GM20431 (cell line): ENCODE results near the gene VAPB.

Source experiments
- in situ Hi-C: fragments of 300-500 bp; cut with MseI, MboI; formaldehyde crosslinking; loops from one replicate; pipeline ENCODE4 v1.15.0; 2020; ENCODE audit warnings: low sequenced_read_pairs; ENCODE audit not compliant: unreplicated experiment

Gene VAPB

GRCh38 chr20:58473453-58474425 is 84.7 kb downstream of the VAPB start:
- in situ Hi-C loops = no loop called here

GRCh38 chr20:58475466-58475865 is 86.4 kb downstream of the VAPB start:
- in situ Hi-C loops = no loop called here

- in situ Hi-C loops = no loop called here
Observed at GRCh38 chr20:58478141-58478805, 89.2 kb downstream of the VAPB start.

GRCh38 chr20:58479726-58480440 is 90.9 kb downstream of the VAPB start:
- in situ Hi-C loops = no loop called here

GRCh38 chr20:58480551-58481336 is 91.7 kb downstream of the VAPB start:
- in situ Hi-C loops = no loop called here

GRCh38 chr20:58481481-58482021 is 92.5 kb downstream of the VAPB start:
- in situ Hi-C loops = no loop called here

GRCh38 chr20:58482416-58482815 is 93.4 kb downstream of the VAPB start:
- in situ Hi-C loops = no loop called here

GRCh38 chr20:58483051-58483450 is 94.0 kb downstream of the VAPB start:
- in situ Hi-C loops = no loop called here

GRCh38 chr20:58483470-58483869 is 94.4 kb downstream of the VAPB start:
- in situ Hi-C loops = no loop called here

GRCh38 chr20:58485393-58485792 is 96.4 kb downstream of the VAPB start:
- in situ Hi-C loops = no loop called here

GRCh38 chr20:58486207-58486606 is 97.2 kb downstream of the VAPB start:
- in situ Hi-C loops = no loop called here

- in situ Hi-C loops = no loop called here
Observed at GRCh38 chr20:58492074-58492718, 103.2 kb downstream of the VAPB start.

GRCh38 chr20:58492795-58493524 is 103.9 kb downstream of the VAPB start:
- in situ Hi-C loops = no loop called here

- in situ Hi-C loops = no loop called here
Observed at GRCh38 chr20:58494923-58495622, 106.0 kb downstream of the VAPB start.

- in situ Hi-C loops = no loop called here
Observed at GRCh38 chr20:58495623-58496428, 106.8 kb downstream of the VAPB start.

GRCh38 chr20:58496429-58496769 is 107.4 kb downstream of the VAPB start:
- in situ Hi-C loops = no loop called here

- in situ Hi-C loops = no loop called here
Observed at GRCh38 chr20:58497076-58497641, 108.1 kb downstream of the VAPB start.
